PFSK-1 (cell line): ENCODE results near the gene RBMS3.

Source experiments
- FOXP2 ChIP-seq: optimal IDR thresholded peaks from 2 replicates; pipeline ENCODE3; 2011; ENCODE audit warnings: borderline replicate concordance, control low read depth, inconsistent platforms; ENCODE audit not compliant: insufficient read depth; ENCODE audit errors: extremely low read length, extremely low read depth
- POLR2AphosphoS5 ChIP-seq: IDR thresholded peaks from 2 replicates; pipeline ENCODE4 v1.6.1; 2012; ENCODE audit warnings: low read depth, mild to moderate bottlenecking, control low read depth, low read length, moderate library complexity
- SIN3A ChIP-seq: IDR thresholded peaks from 2 replicates; pipeline ENCODE4 v1.6.1; 2012; ENCODE audit warnings: mild to moderate bottlenecking, low read length, moderate library complexity, borderline replicate concordance; ENCODE audit not compliant: insufficient read depth
- TAF1 ChIP-seq: IDR thresholded peaks from 2 replicates; pipeline ENCODE4 v1.6.1; 2012; ENCODE audit warnings: low read length, control low read depth, borderline replicate concordance; ENCODE audit not compliant: insufficient read depth
- TF ChIP-seq, protein P1 (sequence below), 2 experiments: IDR thresholded peaks; 2 replicates each; pipeline versions ENCODE4 v1.6.1 to v1.8.0; 2011 to 2012; ENCODE audit warnings: low read depth in 2 of 2, low read length in 2 of 2, control low read depth in 1 of 2, inconsistent platforms in 1 of 2, mild to moderate bottlenecking in 1 of 2, moderate library complexity in 1 of 2; ENCODE audit not compliant: insufficient read depth in 1 of 2

The RBMS3 gene

DNA sequence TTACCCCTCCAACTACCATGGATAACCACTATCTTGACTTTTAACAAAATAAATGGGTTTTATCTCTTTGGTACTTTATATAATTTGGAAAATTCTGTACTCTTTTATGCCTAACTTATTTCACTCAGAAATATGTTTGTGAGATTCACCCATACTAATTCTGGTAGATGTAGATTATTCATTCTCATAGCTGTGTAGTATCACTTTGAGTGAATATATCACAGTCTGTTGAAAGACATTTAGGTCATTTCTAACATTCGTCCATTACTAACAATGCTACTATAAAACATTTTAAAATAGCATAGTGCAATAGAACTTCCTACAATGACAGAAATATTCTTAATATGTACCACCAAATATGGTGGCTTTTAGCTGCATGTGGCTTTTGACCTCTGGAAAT is 542.4 kb downstream of the RBMS3 start:
- TF ChIP-seq SIN3A (no peak), POLR2AphosphoS5 (no peak), FOXP2 (no peak)

DNA sequence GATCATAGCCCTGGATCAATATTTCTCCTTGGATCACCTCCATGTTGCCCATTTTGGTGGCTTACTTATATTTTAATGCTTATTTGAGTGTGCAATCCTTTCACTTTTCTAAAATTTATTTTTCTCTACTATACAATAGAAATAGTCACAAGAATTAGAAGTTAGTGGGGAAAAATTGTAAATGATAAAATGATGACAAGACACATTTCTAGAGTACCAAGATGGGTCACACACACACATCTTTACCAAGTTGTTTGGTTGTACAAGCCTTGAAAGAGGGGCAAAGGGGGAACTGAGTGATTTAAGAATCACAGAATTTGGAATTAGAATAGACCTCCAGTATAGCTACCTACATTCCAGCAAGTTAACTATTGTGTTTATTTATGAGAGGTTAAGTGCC is 545.8 kb downstream of the RBMS3 start:
- TF ChIP-seq SIN3A, result no peak

DNA sequence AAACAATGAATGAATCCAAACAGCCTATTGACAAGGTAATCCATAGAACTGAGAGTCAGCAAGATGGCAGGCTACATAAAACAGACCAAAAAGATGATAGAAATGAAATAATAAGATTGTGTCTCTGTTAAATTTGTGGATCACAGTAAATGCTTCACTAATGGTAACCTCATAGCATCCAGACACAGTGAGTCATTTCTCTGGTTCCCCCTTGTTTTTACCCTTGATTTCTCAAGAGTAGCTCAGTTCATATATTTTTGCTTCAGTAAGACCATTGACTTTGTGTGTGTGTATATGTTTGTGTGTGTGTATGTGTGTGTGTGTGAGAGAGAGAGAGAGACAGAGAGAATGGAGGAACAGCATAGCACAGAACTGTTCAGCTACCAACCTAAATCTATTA is 546.9 kb downstream of the RBMS3 start:
- TF ChIP-seq TAF1 (no peak), POLR2AphosphoS5 (no peak), SIN3A (no peak), FOXP2 (no peak)
- TF ChIP-seq, protein P1, sequence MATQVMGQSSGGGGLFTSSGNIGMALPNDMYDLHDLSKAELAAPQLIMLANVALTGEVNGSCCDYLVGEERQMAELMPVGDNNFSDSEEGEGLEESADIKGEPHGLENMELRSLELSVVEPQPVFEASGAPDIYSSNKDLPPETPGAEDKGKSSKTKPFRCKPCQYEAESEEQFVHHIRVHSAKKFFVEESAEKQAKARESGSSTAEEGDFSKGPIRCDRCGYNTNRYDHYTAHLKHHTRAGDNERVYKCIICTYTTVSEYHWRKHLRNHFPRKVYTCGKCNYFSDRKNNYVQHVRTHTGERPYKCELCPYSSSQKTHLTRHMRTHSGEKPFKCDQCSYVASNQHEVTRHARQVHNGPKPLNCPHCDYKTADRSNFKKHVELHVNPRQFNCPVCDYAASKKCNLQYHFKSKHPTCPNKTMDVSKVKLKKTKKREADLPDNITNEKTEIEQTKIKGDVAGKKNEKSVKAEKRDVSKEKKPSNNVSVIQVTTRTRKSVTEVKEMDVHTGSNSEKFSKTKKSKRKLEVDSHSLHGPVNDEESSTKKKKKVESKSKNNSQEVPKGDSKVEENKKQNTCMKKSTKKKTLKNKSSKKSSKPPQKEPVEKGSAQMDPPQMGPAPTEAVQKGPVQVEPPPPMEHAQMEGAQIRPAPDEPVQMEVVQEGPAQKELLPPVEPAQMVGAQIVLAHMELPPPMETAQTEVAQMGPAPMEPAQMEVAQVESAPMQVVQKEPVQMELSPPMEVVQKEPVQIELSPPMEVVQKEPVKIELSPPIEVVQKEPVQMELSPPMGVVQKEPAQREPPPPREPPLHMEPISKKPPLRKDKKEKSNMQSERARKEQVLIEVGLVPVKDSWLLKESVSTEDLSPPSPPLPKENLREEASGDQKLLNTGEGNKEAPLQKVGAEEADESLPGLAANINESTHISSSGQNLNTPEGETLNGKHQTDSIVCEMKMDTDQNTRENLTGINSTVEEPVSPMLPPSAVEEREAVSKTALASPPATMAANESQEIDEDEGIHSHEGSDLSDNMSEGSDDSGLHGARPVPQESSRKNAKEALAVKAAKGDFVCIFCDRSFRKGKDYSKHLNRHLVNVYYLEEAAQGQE (IDR thresholded peaks at IDR 0.05; ENCODE audit: insufficient read depth in 1 of 2, low read depth in 2 of 2, low read length in 2 of 2), result no peak

DNA sequence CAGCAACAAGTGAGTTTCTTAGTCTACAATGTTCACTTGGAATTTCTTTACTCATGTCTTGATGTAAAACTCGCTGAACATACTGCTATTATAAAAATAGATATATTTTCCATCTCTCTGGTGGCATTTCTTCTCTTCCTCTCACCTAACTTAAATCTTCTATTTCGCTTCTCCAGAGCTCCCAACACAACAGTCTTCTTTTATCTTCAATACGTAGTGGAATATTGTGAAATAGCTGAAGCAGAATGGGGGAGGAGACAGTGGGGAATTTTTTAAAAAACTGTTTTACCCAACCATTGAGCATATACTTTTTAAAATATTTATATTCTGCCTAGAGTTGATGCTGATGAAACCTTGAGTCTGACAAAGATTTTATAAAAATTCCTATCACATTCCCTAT is 548.5 kb downstream of the RBMS3 start:
- no peak for TF ChIP-seq POLR2AphosphoS5
- no peak for TF ChIP-seq FOXP2
- TF ChIP-seq, protein P1 (IDR thresholded peaks at IDR 0.05; ENCODE audit: insufficient read depth in 1 of 2, low read depth in 2 of 2, low read length in 2 of 2), result no peak

DNA sequence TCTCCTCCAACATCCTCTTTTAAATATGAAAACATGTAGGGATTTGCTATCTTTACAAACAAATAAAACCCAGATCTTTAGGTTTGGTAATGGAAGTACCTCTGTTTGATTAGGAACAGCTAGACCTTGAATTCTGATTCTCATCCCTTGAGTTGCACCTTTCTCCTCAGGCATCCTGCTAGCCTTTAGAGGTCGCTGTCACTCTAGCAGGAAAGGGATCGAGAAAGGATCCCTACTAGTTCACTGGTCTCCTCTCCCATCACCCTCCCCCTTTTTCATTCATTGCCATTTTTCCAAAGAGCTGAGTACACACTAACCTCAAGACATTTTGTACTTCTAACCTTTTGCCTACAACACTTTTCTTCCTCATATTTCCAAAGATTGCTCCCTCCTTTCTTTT is 569.8 kb downstream of the RBMS3 start:
- TF ChIP-seq, protein P1 (IDR thresholded peaks at IDR 0.05; ENCODE audit: insufficient read depth in 1 of 2, low read depth in 2 of 2, low read length in 2 of 2), result no peak
- no peak for TF ChIP-seq SIN3A
- TF ChIP-seq FOXP2, result no peak
- no peak for TF ChIP-seq TAF1
- TF ChIP-seq POLR2AphosphoS5, result no peak

DNA sequence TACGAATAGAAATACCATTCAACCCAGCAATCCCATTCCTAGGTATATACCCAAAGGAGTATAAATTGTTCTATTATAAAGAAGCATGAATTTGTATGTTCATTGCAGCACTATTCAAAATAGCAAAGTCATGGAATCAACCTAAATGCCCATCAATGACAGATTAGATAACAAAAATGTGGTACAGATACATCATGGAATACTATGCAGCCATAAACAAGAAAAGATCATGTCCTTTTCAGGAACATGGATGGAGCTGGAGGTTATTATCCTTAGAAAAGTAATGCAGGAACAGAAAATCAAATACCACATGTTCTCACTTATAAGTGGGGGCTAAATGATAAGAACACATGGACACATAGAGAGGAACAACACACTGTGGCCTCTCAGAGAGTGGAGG is 571.9 kb downstream of the RBMS3 start:
- TF ChIP-seq POLR2AphosphoS5 (no peak), TAF1 (no peak), SIN3A (no peak), FOXP2 (no peak)
- TF ChIP-seq, protein P1 (IDR thresholded peaks at IDR 0.05; ENCODE audit: insufficient read depth in 1 of 2, low read depth in 2 of 2, low read length in 2 of 2), result no peak
